Measurements from ENCODE around the gene NCOA1. TPM values are rescaled to one million over a fixed set of nuclear protein-coding genes. Genes with fewer than 3 reads are reported as not detected.
"Not testable (repeated sequence)": the region's sequence is repeated elsewhere in the genome, so short reads cannot be mapped to it uniquely, and the experiment has no call there.

The NCOA1 gene
- total RNA-seq, 1 experiment from 2014 or later = 11.6 TPM

- H3K79me2 ChIP-seq (ENCODE audit: low read depth) = no peaks in the 10 kb centered on the region
- intact Hi-C loops (cut with micrococcal nuclease; ENCODE audit: unreplicated experiment) = no loop called here
- no peaks in the 10 kb centered on the region for H3K9me2 ChIP-seq (ENCODE audit: insufficient read depth)
- POLR2A ChIA-PET (ENCODE audit: unreplicated experiment) = no interaction called here
- TF ChIP-seq, protein P1, sequence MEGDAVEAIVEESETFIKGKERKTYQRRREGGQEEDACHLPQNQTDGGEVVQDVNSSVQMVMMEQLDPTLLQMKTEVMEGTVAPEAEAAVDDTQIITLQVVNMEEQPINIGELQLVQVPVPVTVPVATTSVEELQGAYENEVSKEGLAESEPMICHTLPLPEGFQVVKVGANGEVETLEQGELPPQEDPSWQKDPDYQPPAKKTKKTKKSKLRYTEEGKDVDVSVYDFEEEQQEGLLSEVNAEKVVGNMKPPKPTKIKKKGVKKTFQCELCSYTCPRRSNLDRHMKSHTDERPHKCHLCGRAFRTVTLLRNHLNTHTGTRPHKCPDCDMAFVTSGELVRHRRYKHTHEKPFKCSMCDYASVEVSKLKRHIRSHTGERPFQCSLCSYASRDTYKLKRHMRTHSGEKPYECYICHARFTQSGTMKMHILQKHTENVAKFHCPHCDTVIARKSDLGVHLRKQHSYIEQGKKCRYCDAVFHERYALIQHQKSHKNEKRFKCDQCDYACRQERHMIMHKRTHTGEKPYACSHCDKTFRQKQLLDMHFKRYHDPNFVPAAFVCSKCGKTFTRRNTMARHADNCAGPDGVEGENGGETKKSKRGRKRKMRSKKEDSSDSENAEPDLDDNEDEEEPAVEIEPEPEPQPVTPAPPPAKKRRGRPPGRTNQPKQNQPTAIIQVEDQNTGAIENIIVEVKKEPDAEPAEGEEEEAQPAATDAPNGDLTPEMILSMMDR (conservative IDR thresholded peaks at IDR 0.05) = no peak
- no peaks in the 10 kb centered on the region for H3K9me3 ChIP-seq (ENCODE audit: insufficient read depth, low read depth)
- no peak overlapping the region for H3K27ac ChIP-seq
- no peaks in the 10 kb centered on the region for H4K20me1 ChIP-seq (ENCODE audit: insufficient read depth)
- H3K27me3 ChIP-seq (ENCODE audit: insufficient read depth, low read depth) = no peaks in the 10 kb centered on the region
- no peak overlapping the region for H2AFZ ChIP-seq
- no peak for DNase-seq
- no peak overlapping the region for H3K4me3 ChIP-seq
- CTCF ChIA-PET = no interaction called here
- H3K4me2 ChIP-seq = no peak overlapping the region
- H3K4me1 ChIP-seq (replicated peaks; ENCODE audit: insufficient read depth) = no peaks in the 10 kb centered on the region
- H3F3A ChIP-seq (ENCODE audit: insufficient read depth, low read depth) = no peaks in the 10 kb centered on the region
- no TSS peak for BruUV-seq (replicated peaks)
- H3K36me3 ChIP-seq (ENCODE audit: low read depth) = no peaks in the 10 kb centered on the region
These were observed 75.6 kb downstream of the NCOA1 start for GRCh38 chr2:24566630-24567029.

DNA sequence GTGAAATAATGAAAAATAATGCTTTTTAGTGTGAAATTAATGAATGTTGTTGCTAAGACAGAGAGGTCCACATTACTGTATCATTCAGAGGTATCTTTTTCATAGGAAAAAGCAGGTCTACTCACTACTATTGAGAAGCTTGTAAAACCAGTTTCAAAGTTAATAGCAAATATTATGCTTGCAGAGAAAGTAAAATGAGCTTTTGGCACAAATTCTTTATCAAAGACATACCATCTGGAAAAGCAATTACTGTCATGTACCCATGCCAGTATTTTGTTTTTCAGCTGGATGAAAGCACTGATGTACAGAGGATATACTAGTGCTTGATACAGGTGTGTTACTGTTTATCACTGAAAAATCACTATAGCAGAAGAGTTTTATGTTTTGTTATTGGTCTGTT lies 77.5 kb downstream of the NCOA1 start:
- TF ChIP-seq, protein P1 (conservative IDR thresholded peaks at IDR 0.05) = no peak
- no peak for TF ChIP-seq EZH2 (IDR thresholded peaks at IDR 0.05; ENCODE audit: low read depth)
- Histone ChIP-seq H2AFZ (no peak overlapping the region), H3F3A (ENCODE audit: insufficient read depth, low read depth) (no peaks in the 10 kb centered on the region), H3K9me2 (ENCODE audit: insufficient read depth) (no peaks in the 10 kb centered on the region), H3K4me3 (no peak overlapping the region), H3K9me3 (ENCODE audit: insufficient read depth, low read depth) (no peaks in the 10 kb centered on the region; the same call in 1 of the 2 replicates), H3K36me3 (ENCODE audit: low read depth) (no peaks in the 10 kb centered on the region), H3K79me2 (ENCODE audit: low read depth) (no peaks in the 10 kb centered on the region), H4K20me1 (ENCODE audit: insufficient read depth) (no peaks in the 10 kb centered on the region), H3K27ac (no peak overlapping the region), H3K4me2 (no peak overlapping the region), H3K27me3 (ENCODE audit: insufficient read depth, low read depth) (no peaks in the 10 kb centered on the region), H3K4me1 (replicated peaks; ENCODE audit: insufficient read depth) (no peaks in the 10 kb centered on the region)
- no TSS peak for BruUV-seq (replicated peaks)
- intact Hi-C loops (cut with micrococcal nuclease; ENCODE audit: unreplicated experiment) = no loop called here
- ChIA-PET CTCF (no interaction called here), POLR2A (ENCODE audit: unreplicated experiment) (interaction anchor here (0.6 kb wide), 1 partner anchor 820 kb away, joined by 5 read pairs; no protein-coding TSS in a partner anchor)
- no peak for DNase-seq

DNA sequence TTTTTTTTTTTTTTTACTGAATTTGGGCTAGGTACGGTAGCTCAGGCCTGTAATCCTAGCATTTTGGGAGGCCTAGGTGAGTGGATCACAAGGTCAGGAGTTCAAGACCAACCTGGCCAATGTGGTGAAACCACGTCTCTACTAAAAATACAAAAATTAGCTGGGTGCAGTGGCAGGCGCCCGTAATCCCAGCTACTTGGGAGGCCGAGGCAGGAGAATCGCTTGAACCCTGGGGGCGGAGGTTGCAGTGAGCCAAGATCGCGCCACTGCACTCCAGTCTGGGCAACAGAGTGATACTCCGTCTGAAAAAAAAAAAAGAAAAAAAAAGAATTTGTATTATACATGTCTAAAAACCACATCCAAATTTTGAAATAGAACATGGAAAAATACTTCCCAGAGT lies 78.5 kb downstream of the NCOA1 start:
- H3K9me3 ChIP-seq (ENCODE audit: insufficient read depth, low read depth); H3K9me2 ChIP-seq (ENCODE audit: insufficient read depth); H4K20me1 ChIP-seq (ENCODE audit: insufficient read depth); H3K27me3 ChIP-seq (ENCODE audit: insufficient read depth, low read depth); POLR2A ChIA-PET (ENCODE audit: unreplicated experiment); H3K79me2 ChIP-seq (ENCODE audit: low read depth); BruUV-seq (replicated peaks); H3K4me3 ChIP-seq; H3K4me2 ChIP-seq; H2AFZ ChIP-seq; DNase-seq; H3K4me1 ChIP-seq (replicated peaks; ENCODE audit: insufficient read depth); CTCF ChIA-PET; H3K27ac ChIP-seq; intact Hi-C loops (cut with micrococcal nuclease; ENCODE audit: unreplicated experiment); H3F3A ChIP-seq (ENCODE audit: insufficient read depth, low read depth); H3K36me3 ChIP-seq (ENCODE audit: low read depth): not testable (repeated sequence)

DNA sequence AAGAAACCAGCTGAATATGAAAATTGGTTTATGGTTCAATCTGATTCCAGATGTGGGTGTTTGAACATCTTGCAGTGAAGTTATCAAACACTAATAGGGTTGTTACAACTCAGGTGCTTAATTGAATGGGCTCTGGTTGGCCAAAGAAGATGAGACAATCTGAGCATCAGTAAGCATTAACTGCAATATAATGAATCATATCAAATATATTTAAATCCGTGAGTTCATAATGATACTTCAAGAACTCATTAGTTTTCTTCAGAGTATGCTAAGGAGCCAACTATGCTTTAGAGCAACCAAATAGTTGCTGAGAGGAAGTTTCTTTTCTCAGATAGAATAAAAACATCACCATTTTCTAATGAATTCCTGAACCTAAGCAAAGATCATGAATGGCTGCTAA lies 79.2 kb downstream of the NCOA1 start:
- BruUV-seq (replicated peaks) = no TSS peak
- CTCF ChIA-PET = no interaction called here

More for the DNA sequence above, 79.2 kb downstream of the NCOA1 start:
- no peak for DNase-seq
- TF ChIP-seq, protein P1 (conservative IDR thresholded peaks at IDR 0.05) = no peak
- POLR2A ChIA-PET (ENCODE audit: unreplicated experiment) = no interaction called here
- Histone ChIP-seq H3K79me2 (ENCODE audit: low read depth) (no peaks in the 10 kb centered on the region), H3K4me2 (no peak overlapping the region), H2AFZ (no peak overlapping the region), H3K4me3 (no peak overlapping the region), H3K27me3 (ENCODE audit: insufficient read depth, low read depth) (no peaks in the 10 kb centered on the region), H3K4me1 (replicated peaks; ENCODE audit: insufficient read depth) (no peaks in the 10 kb centered on the region), H3K27ac (no peak overlapping the region), H3K9me2 (ENCODE audit: insufficient read depth) (no peaks in the 10 kb centered on the region), H3K36me3 (ENCODE audit: low read depth) (no peaks in the 10 kb centered on the region), H4K20me1 (ENCODE audit: insufficient read depth) (no peaks in the 10 kb centered on the region), H3F3A (ENCODE audit: insufficient read depth, low read depth) (no peaks in the 10 kb centered on the region), H3K9me3 (ENCODE audit: insufficient read depth, low read depth) (no peaks in the 10 kb centered on the region; the same call in 1 of the 2 replicates)
- intact Hi-C loops (cut with micrococcal nuclease; ENCODE audit: unreplicated experiment) = no loop called here
